A204.1 (cell line): ENCODE measurements around the gene ESRRB.

Experiments
- FAIRE-seq: peaks from 2 replicates; lab custom pipeline; 2012; peaks lifted over from hg19 to GRCh38; lab: Jason Lieb, UNC

The ESRRB gene

DNA sequence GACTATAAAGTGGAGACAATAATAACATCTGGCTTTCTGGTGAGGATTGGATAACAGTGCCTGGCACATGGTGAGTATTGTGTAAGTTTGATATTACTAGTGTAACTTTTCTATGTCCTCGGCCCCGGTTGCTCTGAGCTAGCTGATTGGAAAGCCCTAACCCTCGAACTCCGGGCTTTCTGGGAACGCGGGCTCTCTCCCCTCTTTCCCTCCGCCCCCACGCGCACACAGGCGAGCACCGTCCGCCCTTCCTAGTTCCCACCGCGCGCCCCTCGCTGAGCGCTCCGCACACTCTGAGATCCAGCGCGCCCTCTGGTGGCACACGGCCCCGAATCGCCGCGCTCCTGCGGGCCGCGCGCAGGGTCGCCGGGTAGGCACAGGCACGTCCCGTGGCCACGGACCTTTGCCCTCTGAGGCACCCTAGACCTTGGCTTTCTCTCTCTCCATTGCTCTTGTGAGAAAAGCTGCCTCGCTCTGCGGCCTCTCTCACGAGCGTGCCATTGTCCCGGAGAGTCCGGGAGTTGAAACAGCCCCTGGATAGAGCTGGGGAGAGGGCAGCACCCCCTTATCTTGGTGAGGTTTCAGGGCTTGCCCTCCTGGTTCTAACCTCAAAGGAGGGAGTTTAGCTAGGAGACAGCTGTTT, 23.2 kb upstream of the ESRRB start:
- FAIRE-seq: no peak

DNA sequence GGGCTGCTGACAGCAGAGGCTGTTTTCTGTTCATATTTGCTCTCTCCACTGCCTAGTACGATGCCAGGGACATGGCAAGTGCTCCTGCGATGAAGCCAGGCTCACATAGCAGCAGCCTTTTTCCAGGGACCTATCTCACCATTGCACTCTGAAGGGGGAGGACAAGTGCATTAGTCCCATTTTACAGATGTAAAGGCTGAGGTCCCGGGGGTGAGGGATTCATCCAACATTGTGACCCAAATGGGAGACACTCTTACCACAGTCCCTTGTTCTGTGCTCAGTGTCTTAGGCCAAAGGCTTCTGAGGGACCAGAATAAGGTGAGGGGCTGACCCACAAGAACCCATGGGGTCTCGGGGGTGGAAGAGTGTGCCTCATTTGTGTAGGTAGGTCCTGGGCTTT, 21.6 kb upstream of the ESRRB start:
- FAIRE-seq: no peak

DNA sequence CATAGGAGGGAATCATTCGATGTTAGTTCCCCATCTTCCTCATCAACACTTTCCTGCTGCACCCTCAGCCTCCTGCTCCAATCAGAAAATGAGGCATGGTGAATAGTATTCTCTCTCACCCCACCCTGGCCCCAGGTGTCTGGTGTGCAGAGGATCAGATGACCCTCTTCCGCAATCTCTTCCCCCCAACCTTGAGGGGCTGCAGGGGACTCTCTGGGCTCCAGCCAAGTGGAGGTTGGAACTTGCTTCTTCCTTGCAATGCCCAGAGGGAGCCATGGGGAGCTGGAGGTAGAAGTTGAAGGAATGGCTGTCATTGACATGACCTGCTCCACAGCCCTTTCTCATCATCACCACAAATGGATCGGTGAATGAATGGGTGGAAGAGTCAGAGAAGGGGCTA, 20.2 kb upstream of the ESRRB start:
- FAIRE-seq: no peak

DNA sequence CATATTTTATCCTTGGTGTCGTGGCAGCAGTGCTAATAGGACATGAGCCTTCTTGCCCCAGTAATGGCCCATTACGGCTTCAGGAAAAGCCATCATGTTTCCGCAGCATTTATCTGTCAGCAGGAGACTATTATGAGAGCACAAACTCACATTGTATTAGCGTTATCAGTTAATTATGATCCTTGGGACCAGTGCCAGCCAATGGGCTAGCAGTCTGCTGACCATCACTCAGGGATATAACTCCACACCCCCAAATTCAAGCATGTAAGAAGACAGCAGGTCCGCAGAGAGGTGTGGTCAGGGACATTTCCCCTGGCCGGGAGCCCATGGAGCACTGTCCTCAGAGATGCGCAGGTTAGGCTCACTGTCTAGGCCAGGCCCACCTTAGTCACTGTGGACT, 4.9 kb upstream of the ESRRB start:
- no peak for FAIRE-seq

DNA sequence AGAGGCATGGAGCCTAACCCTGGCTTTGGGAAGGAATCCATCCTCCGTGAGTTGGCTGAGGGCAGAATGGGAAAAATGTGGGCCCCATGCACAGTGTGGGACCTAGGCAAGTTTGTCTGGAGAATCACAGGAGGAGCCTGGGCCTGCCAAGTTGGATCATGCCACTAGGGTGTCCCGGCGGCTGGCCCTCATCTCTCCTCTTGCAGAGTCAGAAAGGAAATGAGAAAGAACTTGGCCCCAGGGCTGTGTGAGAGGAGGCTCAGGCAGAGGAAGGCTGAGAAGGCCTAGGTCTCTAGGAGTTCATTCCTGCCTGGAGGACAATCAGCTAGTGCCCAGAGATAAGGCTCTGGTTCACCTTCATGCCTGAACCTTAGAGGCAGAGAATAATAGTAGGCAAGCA, 2.5 kb upstream of the ESRRB start:
- no peak for FAIRE-seq

DNA sequence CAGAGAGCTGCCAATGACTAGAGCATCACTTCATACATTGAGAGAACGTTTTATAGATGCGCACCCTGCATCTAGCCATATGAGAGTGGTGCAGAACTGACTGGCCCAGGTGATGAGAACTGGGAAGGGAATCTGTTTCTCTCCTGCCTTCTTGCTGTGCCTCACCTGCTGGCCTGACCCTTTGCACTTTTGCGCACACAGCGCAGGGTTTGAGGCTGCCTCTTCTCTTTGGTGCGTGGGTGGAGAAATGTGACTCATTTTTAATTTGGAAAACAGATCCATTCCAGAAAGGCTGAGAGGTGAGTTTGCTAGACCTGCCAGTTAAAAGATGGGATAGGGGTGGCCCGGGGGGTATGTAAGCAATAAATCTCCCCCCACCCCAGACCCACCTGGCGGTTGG, 453 bp upstream of the ESRRB start:
- FAIRE-seq: no peak

DNA sequence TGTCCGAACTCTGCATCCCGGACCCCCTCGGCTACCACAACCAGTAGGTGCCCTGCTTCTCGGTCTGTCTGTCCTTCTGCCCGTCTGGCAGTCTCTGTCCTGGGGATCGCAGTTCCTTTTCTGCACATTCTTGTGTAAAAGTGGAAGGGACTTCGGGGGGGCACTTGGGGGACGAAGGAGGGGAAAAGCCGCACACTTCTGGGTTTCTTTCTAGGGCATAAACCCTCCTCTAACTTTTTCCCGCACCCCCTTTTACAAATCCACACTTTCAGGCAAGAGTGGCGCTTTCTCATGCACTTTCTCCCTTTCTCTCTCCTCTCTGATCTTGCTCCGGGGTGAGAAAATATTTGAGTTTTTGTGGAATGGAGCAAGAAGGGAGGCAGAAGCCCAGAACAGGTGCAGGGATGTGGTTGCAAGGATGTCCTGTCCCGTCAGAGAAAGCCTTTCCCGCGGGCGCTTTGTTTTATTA, 506 bp downstream of the ESRRB start:
- no peak for FAIRE-seq

DNA sequence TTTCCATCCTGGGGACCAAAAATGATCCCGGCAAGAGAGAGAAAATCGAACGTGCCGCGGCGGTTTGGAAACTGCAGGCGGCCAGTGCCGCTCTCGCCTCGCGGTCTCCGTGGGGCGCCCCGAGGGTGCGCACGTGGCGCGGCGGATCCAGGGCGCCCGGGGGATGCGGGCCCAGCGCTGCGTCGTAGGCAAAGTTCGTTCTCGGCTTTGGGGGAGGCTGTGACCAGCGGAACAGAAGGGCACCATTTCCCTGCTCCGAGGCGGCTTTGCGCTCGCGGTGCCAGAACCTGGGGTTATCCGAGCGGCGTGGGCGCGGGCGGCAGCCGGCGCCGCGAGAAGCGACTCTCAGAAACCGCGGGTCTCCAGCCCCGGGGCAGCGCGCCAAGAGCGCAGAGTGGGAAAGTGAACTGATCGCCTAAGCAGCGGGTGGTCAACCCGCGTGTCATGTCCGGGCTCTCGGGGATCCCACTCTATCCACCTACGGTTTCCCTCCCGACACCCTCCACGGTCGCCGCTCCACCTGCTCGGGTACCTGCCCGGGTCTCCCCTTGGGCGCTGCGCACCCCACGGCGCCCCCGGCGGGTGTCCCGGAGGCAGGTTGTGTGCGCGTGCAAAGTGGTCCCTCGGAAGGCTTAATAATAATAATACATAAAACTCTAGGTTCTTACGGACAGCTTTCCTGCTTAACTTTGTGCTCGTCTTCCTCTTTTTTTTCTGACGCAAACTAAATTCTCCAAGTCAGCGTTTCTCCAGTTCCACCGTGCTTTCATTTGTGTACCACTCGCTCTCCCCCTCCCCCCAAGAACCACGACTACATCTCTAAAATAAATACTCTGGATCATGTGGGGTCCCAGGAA, 1.2 kb downstream of the ESRRB start:
- FAIRE-seq: no peak

DNA sequence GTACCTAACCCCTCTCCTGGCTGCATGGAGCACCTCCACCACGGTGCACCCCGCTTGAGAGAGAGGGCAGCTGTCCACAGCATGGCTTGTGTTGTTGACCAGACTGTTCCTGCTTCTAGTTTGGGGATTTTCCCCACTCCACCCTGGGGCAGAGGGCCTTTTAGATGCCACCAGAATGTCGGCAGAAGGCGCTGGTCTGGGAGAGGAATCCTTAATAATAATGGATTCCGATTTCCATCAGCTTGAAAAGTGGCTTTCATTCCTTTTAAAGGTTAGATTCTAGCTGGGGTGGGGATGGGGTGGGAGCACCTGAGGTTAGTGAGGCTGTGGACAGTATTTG, 1.8 kb downstream of the ESRRB start:
- no peak for FAIRE-seq

DNA sequence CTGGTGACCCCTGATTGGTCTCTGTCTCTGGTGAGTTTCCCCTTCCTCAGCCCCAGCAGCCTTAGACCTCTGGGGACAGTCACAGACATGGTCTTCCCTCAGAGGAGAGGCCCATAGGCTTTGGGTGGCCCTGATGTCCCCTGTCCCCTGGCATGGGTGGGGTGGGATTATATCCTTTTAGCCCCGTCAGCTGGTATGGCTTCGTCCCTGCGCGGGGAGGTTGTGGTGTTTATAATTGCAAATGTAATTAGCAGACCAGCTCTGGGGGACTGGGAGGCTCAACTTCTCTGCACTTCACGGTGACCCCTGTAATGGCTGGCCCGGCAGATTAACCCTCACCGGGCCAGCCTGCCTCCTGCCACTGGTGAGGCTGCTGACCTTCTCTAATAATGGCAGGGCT, 5.1 kb downstream of the ESRRB start:
- FAIRE-seq: no peak

DNA sequence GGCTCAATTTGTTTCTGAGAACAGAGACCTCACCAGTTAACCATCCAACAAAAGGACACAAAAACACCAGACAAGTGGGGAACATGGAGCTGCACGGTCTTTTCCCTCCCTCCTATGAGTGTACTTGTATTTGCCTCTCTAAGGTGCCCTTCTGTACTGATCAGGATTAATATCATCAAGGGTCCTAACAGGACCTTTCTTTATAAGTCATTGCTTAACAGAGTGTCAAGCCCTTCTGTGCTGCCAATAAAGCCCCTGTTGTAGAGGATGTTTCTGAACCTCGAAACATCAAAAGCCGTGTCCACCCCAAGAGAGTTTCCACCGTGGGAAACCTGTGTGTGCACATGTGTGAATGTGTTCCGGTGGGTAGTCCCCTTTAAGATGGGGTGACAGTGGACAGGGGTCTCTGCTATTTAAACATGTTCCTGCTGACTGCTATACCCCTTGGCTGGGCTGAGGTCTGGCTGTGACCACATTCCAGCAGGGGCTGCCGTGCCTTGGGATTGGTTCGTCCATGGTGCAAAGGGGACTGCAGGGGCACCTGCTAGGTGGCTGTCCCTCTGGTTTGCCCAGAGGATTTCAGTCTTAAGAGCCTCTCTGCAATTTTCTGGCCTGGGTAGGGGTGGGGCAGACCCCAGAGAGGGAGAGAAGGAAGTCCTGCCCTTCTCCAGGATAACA, 6.0 kb downstream of the ESRRB start:
- FAIRE-seq: no peak

DNA sequence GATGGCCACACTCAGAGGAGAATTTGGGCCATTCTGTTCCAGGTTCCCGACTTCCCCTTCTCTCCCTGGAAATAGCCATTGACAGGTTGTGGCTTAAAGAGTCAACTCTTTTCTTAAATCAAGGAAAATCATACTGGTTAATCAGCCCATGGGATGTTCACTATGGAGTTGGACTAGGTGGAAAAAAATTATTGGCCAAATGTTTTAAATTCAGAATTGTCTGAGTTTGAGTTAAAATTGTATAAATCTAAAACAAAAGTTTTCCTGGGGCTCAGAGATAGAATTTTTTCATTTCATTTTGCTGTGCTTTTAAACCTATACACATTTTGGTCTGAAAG, 6.5 kb downstream of the ESRRB start:
- FAIRE-seq: no peak

DNA sequence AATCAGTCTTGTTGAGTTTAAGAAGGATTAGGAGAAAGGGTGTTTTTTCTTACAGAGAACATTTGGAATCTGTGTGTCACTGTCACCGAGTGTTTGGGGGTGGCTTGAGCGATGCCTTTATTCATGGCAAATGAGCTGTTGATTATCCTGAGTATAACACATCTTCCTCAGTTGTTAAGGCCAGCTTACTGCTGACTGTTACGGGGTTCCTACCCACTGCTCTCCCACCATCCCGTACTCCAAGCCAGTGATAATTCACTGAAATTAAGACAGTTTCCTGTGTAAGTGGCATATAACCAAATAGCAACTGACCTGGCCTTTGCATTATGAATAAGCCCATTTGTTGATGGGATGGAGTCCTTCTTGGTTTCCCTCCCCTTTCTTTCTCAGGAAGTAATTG, 9.5 kb downstream of the ESRRB start:
- FAIRE-seq: no peak

DNA sequence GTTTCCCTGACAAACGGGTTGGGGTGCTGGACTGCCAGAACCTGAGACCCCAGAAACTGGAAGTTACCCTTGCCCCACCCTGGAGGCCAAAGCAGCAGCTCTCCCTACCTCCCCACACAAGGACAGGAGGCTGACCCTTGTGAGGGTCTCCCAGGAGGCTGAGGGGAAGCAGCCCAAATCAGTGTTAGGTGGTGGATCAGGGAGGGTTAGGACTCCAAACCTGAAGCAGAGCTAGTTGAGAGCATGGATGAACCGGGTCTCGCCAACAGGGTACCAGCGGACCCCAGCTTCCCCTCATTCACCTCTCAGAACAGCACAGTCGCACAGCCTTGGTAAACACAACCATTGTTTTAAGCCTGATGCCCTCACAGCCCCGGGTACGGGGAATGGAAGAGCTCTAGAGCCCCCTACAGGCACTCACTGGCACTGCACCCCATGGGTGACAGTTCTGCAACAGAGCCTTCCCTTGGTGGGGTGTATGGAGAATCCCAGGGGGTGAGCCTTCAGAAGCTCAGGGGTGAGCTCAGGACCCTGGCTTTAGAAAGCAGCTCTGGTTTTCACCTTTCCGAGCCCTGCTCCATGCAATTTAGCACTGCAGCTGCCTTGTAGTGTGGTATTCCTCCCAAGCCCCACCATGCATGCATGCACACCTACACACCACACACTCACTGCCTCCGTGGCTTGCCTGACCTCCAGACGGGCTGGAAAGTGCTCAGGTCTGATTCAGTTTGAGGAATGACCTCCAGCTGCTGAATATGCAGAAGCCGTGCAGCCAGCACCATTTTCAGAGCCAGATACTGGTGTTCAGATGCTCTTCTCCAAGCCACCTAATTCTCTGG, 11.2 kb downstream of the ESRRB start:
- no peak for FAIRE-seq

DNA sequence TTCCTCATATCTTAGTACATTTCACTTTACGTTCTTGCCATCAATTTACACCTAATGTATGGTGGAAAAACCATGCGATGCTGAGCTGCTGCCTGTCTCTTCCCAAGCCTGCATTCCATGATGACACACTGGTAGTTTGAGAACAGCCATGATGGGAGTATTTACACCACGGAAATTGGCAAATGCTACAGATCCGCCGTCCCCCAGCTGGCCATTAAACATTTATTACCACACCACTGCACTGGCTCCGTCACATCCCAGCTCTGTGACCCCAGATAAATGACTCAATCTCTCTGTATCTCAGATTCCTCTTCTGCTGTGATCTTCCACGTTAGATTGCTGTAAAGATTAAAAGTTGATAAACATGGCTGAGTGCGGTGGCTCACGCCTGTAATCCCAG, 13.9 kb downstream of the ESRRB start:
- FAIRE-seq: no peak

DNA sequence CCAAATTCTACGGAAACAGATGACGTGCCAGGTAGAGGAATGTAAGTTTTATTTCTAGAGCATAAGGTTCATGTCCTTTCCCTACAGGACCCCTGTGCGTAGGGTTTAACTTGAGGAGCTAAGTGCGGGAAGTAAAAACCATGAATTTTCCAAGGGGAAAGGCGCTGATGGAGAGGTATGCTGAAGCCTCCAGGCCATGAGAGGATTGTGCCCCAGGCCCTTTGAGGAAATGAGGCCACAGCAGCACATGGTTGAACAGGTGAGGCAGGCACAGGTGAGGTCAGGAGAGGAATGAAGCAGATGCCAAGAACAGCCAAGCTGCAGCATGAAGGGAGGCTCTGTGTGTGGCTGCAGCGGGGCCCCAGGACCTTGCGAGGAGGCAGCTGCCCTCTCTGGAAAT, 14.7 kb downstream of the ESRRB start:
- FAIRE-seq: no peak

DNA sequence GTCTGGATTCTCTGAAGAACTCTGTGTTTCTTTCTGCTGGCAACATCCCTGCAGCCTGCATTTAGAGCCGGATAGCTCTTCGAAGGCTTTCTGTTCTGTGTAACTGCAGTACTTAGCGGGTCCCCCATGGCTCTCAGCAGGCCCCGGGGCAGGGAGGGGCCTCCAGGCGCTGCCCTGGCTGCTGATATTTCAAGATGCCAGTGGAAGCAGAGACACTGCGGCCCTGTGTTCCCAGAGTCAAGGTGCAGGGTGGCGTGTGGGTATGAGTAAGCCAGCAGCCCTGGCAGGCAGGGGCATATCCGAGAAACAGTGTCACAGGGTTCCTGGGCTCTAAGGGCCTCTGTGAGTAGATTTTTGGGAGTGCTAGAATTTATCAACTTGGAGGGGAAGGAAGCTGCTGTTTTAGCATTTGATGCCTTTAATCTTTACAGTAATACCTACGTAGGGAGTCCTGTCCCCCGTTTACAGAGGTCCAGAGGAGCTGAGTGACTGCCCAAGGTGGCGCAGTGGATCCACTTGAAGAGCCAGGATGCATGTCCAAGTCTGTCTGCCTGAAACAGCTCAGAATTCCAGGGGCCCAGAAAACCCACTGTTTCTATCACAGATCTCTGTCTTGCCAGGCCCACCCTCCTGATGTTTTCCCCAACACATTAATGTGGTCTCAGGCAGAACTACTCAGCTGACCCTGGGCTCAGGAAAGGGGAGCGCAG, 16.2 kb downstream of the ESRRB start:
- no peak for FAIRE-seq

DNA sequence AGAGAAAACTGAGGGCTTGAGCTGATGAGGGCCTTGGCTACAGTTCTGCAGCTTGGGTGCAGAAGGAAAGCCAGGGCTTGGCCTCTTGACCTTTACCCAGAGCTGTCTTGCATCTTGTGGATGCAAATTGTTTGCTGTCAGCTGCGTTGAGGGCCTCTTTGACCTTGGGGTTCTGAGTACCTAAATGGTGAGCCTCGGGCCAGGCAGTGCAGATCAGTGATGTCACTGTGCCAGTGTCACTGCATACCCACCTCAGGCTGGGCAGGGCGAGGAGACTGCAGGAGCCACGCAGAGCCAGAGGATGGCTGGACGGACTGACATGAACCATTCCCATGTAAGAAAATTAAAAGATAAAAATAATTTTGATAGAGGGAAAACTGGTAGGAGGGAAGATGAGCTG, 18.6 kb downstream of the ESRRB start:
- no peak for FAIRE-seq

DNA sequence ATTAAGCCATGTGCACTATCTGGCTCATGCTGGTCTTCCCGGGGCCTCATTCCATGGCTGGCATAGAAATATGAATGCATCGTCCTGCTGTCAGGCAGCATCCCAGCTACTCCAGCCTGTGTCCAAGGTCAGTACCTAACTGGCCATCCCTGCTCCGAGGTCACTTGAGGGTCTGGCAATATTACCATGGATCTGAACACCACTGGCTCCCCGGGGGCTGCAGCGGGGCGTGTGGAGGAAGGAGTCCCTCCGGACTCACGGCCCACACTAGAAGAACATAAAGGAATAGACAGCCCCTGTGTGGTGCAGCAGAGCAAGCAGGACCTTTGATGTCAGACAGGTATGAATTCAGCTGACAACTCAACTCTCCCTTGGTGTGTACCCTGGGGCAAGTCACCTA, 19.2 kb downstream of the ESRRB start:
- no peak for FAIRE-seq

DNA sequence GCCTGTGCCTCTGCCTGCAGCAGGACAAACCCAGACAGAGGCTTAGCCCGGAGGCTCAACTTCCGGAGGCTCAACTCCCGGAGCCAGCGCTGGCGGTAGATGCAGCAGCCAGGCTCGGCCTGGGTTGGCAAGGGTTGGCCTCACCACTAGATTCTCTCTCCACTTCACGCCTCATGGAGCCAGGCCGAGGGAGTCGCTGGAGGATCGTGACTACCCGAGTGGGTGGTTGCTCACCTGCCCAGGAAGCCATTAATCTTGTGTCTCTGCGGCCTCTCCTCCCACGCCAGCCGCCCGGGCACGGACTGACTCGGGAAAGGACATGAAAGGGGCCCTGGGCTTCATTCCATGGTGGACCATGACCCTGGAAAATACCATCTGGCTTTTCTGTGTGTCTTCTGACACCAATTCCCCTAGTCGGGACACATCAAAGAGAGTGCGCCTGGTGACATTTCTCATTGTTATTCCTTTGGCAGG, 20.8 kb downstream of the ESRRB start:
- FAIRE-seq: no peak

DNA sequence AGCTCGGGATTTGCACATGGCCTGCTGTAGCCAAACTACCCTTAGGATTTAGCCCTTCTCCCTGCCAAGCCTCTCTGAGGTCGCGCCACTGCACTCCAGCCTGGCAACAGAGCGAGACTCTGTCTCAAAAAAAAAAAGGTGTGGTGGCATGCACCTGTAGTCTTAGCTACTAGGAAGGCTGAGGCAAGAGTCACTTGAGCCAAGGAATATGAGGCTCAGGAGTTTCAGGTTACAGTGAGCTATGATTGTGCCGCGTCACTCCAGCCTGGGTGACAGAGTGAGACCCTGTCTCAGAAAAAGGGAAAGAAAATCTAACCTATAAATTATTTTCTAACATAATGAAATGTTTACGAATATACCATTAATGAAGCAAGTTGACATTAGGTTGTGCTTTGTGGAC, 29.7 kb downstream of the ESRRB start:
- FAIRE-seq: no peak
